ENCODE results near the gene ELOVL5.

Gene ELOVL5

DNA sequence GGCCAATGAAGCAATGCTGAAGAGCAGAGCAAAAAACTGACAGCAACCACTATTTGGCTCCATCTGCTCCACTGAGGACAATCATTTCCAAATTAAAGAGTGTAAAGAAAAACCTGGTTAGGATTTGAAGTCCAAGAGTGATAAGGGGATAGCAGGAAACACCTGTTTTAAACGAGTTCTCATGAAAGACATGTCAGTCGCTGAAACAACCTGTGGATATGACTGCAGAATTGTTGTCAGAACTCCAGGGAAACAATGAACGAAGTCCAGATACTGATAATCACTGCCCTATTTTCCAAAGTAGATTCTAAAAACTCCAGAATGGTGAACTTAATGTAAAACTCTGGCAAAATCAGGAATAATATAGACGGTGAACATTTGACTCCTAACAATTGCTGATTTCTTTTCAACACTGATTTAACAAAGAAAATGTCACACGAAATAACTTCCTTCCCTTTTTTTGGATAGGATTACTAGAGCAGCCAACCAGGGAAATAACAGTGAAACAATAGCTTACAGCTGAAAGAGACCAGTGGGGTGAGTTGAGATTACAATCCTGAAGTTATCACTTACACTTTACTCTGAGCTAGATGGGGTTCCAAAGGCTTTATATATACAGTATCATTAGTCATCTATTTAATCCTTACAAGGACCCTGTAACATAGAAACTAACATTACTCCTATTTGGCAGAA, 83.7 kb downstream of the ELOVL5 start:
- TF ChIP-seq GATA2 (IDR thresholded peaks at IDR 0.05; ENCODE audit: low read depth, low read length) (no peak), GATA3 (IDR thresholded peaks at IDR 0.05; ENCODE audit: low read depth, low read length) (no peak)

DNA sequence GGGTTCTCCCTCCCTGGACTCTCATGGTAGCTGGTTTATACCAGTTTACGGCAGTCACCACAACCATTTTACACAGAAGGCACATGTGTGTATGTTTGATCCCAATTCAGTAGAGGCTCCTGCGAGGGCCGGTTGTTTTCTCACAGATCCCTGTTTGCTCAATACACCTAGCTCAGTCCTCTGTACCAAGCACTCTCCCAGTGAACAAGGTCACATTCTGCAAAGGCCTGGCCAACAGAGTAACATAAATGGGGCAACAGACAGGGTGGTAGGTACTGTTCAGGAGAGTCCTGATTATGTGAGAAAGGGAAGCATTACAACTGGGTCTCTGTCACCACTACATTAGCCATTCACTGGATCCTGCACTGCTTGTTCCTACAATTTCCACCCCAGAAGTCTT, 84.4 kb downstream of the ELOVL5 start:
- TF ChIP-seq GATA2 (IDR thresholded peaks at IDR 0.05; ENCODE audit: low read depth, low read length), result no peak
- no peak for TF ChIP-seq GATA3 (IDR thresholded peaks at IDR 0.05; ENCODE audit: low read depth, low read length)

- no peak for TF ChIP-seq GATA3 (IDR thresholded peaks at IDR 0.05; ENCODE audit: low read depth, low read length)
- no peak for TF ChIP-seq GATA2 (IDR thresholded peaks at IDR 0.05; ENCODE audit: low read depth, low read length)
Measured at GRCh38 chr6:53263917-53264316, 84.8 kb downstream of the ELOVL5 start.

GRCh38 chr6:53259860-53260580, 88.7 kb downstream of the ELOVL5 start:
- no peak for TF ChIP-seq GATA2 (IDR thresholded peaks at IDR 0.05; ENCODE audit: low read depth, low read length)
- no peak for TF ChIP-seq GATA3 (IDR thresholded peaks at IDR 0.05; ENCODE audit: low read depth, low read length)

DNA sequence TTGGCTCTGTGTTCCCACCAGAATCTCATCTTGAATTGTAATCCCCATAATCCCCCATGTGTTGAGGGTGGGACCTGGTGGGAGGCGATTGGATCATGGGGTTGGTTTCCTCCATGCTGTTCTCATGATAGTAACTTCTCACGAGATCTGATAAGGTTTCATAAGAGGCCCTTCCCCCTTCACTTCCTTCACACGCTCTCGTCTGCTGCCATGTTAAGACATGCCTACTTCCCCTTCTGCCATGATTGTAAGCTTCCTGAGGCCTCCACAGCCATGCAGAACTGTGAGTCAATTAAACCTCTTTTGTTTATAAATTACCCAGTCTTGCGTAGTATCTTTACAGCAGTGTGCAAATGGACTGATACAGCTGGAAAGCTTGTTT, 90.0 kb downstream of the ELOVL5 start:
- TF ChIP-seq GATA2 (IDR thresholded peaks at IDR 0.05; ENCODE audit: low read depth, low read length), result no peak
- TF ChIP-seq GATA3 (IDR thresholded peaks at IDR 0.05; ENCODE audit: low read depth, low read length), result no peak

DNA sequence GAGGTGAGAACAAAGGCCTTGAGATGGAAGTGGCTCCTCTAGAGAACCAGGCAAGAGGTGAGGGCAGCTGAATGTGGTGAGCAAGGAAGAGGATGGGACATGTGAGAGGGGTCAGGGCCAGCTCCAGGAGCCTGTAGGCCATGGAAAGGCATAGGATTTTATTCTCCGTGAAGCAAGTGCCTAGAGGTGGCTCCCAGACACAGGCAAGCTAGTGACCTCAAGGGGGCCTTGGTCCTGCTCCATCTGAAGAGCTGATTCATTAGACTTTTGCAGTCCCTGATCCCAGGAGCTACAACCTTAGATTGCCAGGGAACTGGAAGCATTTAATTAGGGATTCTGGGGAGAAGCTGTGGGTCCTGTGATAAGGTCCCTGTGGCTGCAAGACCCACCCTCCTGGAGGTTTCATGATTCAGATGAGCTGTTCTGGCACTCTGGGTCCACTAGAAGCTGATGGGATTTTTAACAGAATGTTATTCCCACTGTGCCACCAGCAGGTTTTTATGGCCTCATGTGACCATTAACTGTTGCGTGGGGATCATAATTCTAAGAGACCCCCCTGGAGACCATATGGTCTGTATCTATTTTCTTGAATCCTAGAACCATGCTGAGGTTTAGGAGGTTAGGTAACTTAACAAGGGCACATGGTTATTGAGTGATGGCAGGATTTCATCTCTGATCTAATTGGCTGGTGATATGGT, 90.5 kb downstream of the ELOVL5 start:
- no peak for TF ChIP-seq GATA2 (IDR thresholded peaks at IDR 0.05; ENCODE audit: low read depth, low read length)

- TF ChIP-seq GATA2 (IDR thresholded peaks at IDR 0.05; ENCODE audit: low read depth, low read length), result no peak
- TF ChIP-seq GATA3 (IDR thresholded peaks at IDR 0.05; ENCODE audit: low read depth, low read length), result no peak
Measured at GRCh38 chr6:53257533-53257932, 91.2 kb downstream of the ELOVL5 start.

DNA sequence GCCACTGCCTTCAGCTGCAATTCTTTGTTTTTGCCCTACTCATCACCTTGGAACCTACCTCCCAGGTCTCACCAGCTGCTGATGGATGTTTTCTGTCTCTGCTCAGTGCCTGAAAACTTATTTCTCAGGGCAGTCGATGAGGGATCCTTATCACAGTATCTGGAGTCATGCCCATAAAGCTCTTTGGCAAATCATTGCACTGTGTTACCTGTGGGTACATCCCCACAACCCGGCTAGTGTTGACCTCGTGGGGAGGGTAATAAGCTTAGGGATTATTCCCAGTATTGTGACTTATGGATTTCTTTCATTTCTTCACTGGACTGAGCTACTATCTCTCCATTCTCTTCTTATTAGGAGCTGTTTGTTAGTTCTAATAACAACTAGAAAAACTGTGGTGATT, 91.7 kb downstream of the ELOVL5 start:
- TF ChIP-seq GATA3 (IDR thresholded peaks at IDR 0.05; ENCODE audit: low read depth, low read length), result no peak
- TF ChIP-seq GATA2 (IDR thresholded peaks at IDR 0.05; ENCODE audit: low read depth, low read length), result no peak

DNA sequence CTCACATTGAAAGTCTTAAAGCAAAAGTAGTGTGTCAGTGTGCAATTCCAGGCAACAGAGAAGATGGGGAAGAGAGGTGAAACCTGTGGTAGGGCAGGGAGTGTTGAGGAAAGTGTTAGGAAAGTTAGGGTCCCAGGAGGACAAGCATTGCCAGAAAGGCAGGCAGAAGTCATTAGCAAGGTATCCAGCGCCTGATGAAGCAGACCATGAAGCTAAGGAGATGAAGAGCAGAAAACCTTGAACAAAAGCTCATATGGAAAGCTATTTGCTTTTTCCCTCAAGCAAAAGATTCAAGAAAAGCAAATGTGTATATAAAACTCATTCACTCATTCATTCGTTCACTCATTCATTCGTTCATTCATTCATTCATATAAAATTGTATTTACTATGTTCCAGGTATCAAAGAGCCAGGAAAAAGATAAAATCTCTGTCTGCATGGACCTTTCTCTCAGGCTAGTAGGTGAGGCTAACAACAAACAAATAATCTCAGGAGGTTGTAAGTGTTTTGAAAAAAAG, 96.5 kb downstream of the ELOVL5 start:
- no peak for TF ChIP-seq GATA2 (IDR thresholded peaks at IDR 0.05; ENCODE audit: low read depth, low read length)
- no peak for TF ChIP-seq GATA3 (IDR thresholded peaks at IDR 0.05; ENCODE audit: low read depth, low read length)

GRCh38 chr6:53251033-53251672, 97.6 kb downstream of the ELOVL5 start:
- TF ChIP-seq GATA2 (IDR thresholded peaks at IDR 0.05; ENCODE audit: low read depth, low read length) (no peak), GATA3 (IDR thresholded peaks at IDR 0.05; ENCODE audit: low read depth, low read length) (no peak)

DNA sequence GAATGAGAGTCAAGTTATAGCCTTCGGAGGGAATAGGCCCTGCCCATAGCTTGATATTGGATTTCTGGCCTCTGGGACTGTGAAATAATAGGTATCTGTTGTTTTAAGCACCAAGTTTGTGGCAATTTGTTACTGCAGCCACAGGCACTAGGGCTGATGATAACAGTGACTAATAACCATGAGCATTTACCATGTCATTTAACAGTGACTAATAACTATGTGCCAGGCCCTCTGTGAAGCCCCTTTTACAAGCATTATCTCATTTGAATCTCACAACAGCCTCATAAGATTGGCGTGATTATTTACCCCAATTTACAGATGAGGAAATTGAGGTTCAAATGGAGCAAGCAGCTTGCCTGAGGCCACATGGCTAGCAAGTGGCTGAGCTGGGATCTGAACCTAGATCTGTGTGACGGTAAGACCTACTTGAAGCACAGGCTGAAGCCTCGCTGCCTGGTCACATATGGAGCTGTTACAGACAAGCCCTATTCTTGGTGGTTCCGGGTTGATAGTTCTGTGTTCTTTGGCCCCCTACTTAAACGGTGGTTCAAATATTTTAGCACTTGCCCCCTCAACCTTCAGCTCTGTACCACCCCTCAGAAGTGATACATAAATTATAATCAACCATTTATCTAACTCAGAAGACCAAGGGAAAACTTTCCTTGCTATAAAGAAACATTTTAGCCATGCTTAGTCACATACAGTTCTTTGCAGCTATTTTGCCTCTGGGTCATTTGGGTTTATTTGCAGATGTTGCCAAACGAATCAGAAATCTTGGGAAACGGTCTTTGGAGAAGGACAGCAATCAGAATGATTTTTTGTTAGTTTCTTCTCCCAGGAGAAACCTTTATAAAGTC, 98.3 kb downstream of the ELOVL5 start:
- TF ChIP-seq GATA3 (IDR thresholded peaks at IDR 0.05; ENCODE audit: low read depth, low read length), result no peak

- TF ChIP-seq GATA2 (IDR thresholded peaks at IDR 0.05; ENCODE audit: low read depth, low read length) (no peak), GATA3 (IDR thresholded peaks at IDR 0.05; ENCODE audit: low read depth, low read length) (no peak)
Measured at GRCh38 chr6:53246924-53247323, 101.8 kb downstream of the ELOVL5 start.

- no peak for TF ChIP-seq GATA3 (IDR thresholded peaks at IDR 0.05; ENCODE audit: low read depth, low read length)
- no peak for TF ChIP-seq GATA2 (IDR thresholded peaks at IDR 0.05; ENCODE audit: low read depth, low read length)
Measured at GRCh38 chr6:53244958-53245357, 103.8 kb downstream of the ELOVL5 start.

All from SH-SY5Y (cell line).